ENCODE measurements around the gene DKC1.
A peak's percentile ranks its signal among the peaks of the same experiment; 100 is the strongest.

The DKC1 gene

DNA sequence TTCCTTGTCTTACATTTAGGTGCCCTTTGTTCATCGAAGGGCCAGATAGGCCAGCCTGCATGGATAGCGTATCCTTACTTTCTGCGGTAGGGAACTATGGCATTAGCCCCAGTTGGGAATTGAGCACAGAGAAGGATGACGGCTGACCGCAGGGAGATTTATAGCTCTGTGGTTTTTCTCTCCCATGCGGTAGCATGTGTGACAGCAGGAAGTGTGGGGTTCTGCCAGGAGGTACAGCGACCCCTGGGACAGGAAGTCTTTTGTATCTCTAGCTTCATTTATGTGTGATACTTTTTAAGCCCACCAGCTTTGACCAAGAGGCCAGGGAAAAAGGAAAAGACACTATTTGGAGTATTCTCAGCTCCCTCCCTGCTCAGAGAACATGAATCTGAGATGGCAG, 44.8 kb upstream of the DKC1 start:
- no peaks in the 10 kb centered on the region for H3K27me3 ChIP-seq (ENCODE audit: insufficient read depth, low read length)
- no peaks in the 10 kb centered on the region for H3F3A ChIP-seq (ENCODE audit: insufficient read depth, low read length)
- TF ChIP-seq, protein P1, sequence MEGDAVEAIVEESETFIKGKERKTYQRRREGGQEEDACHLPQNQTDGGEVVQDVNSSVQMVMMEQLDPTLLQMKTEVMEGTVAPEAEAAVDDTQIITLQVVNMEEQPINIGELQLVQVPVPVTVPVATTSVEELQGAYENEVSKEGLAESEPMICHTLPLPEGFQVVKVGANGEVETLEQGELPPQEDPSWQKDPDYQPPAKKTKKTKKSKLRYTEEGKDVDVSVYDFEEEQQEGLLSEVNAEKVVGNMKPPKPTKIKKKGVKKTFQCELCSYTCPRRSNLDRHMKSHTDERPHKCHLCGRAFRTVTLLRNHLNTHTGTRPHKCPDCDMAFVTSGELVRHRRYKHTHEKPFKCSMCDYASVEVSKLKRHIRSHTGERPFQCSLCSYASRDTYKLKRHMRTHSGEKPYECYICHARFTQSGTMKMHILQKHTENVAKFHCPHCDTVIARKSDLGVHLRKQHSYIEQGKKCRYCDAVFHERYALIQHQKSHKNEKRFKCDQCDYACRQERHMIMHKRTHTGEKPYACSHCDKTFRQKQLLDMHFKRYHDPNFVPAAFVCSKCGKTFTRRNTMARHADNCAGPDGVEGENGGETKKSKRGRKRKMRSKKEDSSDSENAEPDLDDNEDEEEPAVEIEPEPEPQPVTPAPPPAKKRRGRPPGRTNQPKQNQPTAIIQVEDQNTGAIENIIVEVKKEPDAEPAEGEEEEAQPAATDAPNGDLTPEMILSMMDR (IDR thresholded peaks at IDR 0.05; ENCODE audit: low read length): peak; percentile 21; the same call in 1 of the 2 replicates
- no peak for TF ChIP-seq EZH2 (IDR thresholded peaks at IDR 0.05; ENCODE audit: borderline replicate concordance, low read length)
- no peaks in the 10 kb centered on the region for H4K20me1 ChIP-seq (ENCODE audit: insufficient read depth, low read length)
- no peak overlapping the region for H3K27ac ChIP-seq (ENCODE audit: low read depth, low read length, poor library complexity, severe bottlenecking)
- peaks cover 18% of the 10 kb centered on the region for H3K4me1 ChIP-seq (ENCODE audit: insufficient read depth, low read length, severe bottlenecking)
- no peaks in the 10 kb centered on the region for H3K9me3 ChIP-seq (ENCODE audit: low read length)
- no peaks in the 10 kb centered on the region for H3K79me2 ChIP-seq (ENCODE audit: insufficient read depth, low read length)
- no peak overlapping the region for H3K4me2 ChIP-seq (ENCODE audit: low read length)
- no peaks in the 10 kb centered on the region for H3K9me2 ChIP-seq (ENCODE audit: low read depth, low read length)
- no peak overlapping the region for H3K9ac ChIP-seq (ENCODE audit: low read length)
- no peak overlapping the region for H3K4me3 ChIP-seq (ENCODE audit: low read depth, low read length, poor library complexity, severe bottlenecking)
- H2AFZ ChIP-seq (ENCODE audit: low read length): no peak overlapping the region
- H3K36me3 ChIP-seq (ENCODE audit: insufficient read depth, low read length): no peaks in the 10 kb centered on the region

DNA sequence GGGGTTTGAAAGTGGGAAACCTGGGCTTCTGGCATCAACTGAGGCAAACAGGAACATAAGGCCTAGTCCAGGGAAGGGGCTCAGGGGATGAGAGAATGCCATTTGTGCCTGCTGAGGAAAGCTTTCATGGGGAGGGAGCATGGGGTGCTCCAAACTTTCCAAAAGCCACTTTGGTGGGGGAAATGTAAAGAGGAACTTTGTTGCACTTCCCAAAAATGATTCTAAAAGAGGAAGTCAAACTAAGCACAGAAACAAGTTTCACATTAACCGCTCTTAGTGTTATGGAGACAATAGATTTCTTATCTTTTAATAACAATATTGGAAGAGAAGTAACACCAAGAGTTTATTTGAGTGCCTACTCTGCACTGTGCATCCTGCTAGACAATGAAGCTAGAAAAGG, 44.0 kb upstream of the DKC1 start:
- H3K27ac ChIP-seq (ENCODE audit: low read depth, low read length, poor library complexity, severe bottlenecking): no peak overlapping the region
- H3K79me2 ChIP-seq (ENCODE audit: insufficient read depth, low read length): no peaks in the 10 kb centered on the region
- H3K27me3 ChIP-seq (ENCODE audit: insufficient read depth, low read length): no peaks in the 10 kb centered on the region
- peaks cover 18% of the 10 kb centered on the region for H3K4me1 ChIP-seq (ENCODE audit: insufficient read depth, low read length, severe bottlenecking)
- no peaks in the 10 kb centered on the region for H3K9me2 ChIP-seq (ENCODE audit: low read depth, low read length)
- no peak overlapping the region for H3K4me3 ChIP-seq (ENCODE audit: low read depth, low read length, poor library complexity, severe bottlenecking)
- no peak overlapping the region for H3K9ac ChIP-seq (ENCODE audit: low read length)
- no peaks in the 10 kb centered on the region for H3F3A ChIP-seq (ENCODE audit: insufficient read depth, low read length)
- H3K9me3 ChIP-seq (ENCODE audit: low read length): no peaks in the 10 kb centered on the region
- TF ChIP-seq, protein P1 (IDR thresholded peaks at IDR 0.05; ENCODE audit: low read length): no peak
- TF ChIP-seq EZH2 (IDR thresholded peaks at IDR 0.05; ENCODE audit: borderline replicate concordance, low read length): no peak
- H3K36me3 ChIP-seq (ENCODE audit: insufficient read depth, low read length): no peaks in the 10 kb centered on the region
- H3K4me2 ChIP-seq (ENCODE audit: low read length): no peak overlapping the region
- H2AFZ ChIP-seq (ENCODE audit: low read length): no peak overlapping the region
- H4K20me1 ChIP-seq (ENCODE audit: insufficient read depth, low read length): no peaks in the 10 kb centered on the region

DNA sequence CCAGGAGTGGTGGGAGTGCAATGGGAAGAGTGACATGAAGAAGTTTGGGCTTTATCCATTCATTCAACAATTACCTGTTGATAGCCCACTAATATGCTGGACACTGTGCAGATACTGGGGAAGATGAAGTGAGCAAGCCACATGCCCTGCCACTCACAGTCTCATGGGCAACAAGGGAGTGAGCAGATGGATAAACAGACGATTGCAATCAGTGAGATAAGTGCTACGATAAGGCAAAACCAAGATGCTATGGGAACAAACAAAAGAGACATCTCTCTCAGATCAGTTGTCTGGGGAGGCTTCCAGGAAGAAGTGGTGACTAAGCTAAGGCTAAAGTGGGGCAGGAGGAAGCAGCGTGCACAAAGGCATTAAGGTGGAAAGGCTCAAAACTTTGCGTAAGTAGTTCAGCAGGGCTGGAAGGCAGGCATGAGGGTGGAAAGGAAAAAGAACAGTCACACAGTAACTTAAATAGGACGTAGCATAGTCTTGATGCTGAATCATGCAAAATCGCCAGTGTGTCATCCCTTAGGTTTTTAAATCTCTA, 43.5 kb upstream of the DKC1 start:
- Histone ChIP-seq H3K4me2 (ENCODE audit: low read length) (no peak overlapping the region), H3K9me2 (ENCODE audit: low read depth, low read length) (no peaks in the 10 kb centered on the region), H3K27ac (ENCODE audit: low read depth, low read length, poor library complexity, severe bottlenecking) (no peak overlapping the region), H3K4me3 (ENCODE audit: low read depth, low read length, poor library complexity, severe bottlenecking) (no peak overlapping the region), H3K27me3 (ENCODE audit: insufficient read depth, low read length) (no peaks in the 10 kb centered on the region), H3K9ac (ENCODE audit: low read length) (no peak overlapping the region), H3F3A (ENCODE audit: insufficient read depth, low read length) (no peaks in the 10 kb centered on the region), H2AFZ (ENCODE audit: low read length) (no peak overlapping the region), H3K36me3 (ENCODE audit: insufficient read depth, low read length) (no peaks in the 10 kb centered on the region), H4K20me1 (ENCODE audit: insufficient read depth, low read length) (no peaks in the 10 kb centered on the region), H3K9me3 (ENCODE audit: low read length) (no peaks in the 10 kb centered on the region), H3K79me2 (ENCODE audit: insufficient read depth, low read length) (no peaks in the 10 kb centered on the region), H3K4me1 (ENCODE audit: insufficient read depth, low read length, severe bottlenecking) (peaks cover 18% of the 10 kb centered on the region)
- TF ChIP-seq, protein P1 (IDR thresholded peaks at IDR 0.05; ENCODE audit: low read length): no peak
- no peak for TF ChIP-seq EZH2 (IDR thresholded peaks at IDR 0.05; ENCODE audit: borderline replicate concordance, low read length)

Data from OCI-LY1 (cell line).